ENCODE results near the gene SFRP2.

The SFRP2 gene

GRCh38 chr4:153735906-153736461, 52.9 kb downstream of the SFRP2 start:
- Histone ChIP-seq H3K36me3 (ENCODE audit: control insufficient read depth in 1 of 2, insufficient read depth in 2 of 2, low read length in 2 of 2) (no peaks in the 10 kb centered on the region), H3K4me3 (ENCODE audit: low read depth, low read length) (no peak overlapping the region), H3K27me3 (ENCODE audit: insufficient read depth, low read length) (no peaks in the 10 kb centered on the region), H4K12ac (ENCODE audit: low read depth, low read length) (no peak overlapping the region), H3K79me2 (ENCODE audit: control insufficient read depth, insufficient read depth, low read length, poor library complexity) (no peaks in the 10 kb centered on the region), H3K27ac (ENCODE audit: low read depth, low read length) (no peak overlapping the region), H2BK120ac (ENCODE audit: insufficient read depth, low read length, poor library complexity) (no peak overlapping the region), H3K18ac (ENCODE audit: low read length) (no peak overlapping the region), H2AFZ (ENCODE audit: insufficient read depth, low read length, poor library complexity) (no peak overlapping the region), H4K8ac (ENCODE audit: low read depth, low read length) (no peak overlapping the region), H3K14ac (ENCODE audit: low read length) (no peak overlapping the region), H4K91ac (ENCODE audit: low read depth, low read length) (no peak overlapping the region), H2AK5ac (ENCODE audit: low read length) (no peak overlapping the region), H3K4ac (ENCODE audit: low read depth, low read length) (no peak overlapping the region), H3K79me1 (ENCODE audit: low read length) (no peaks in the 10 kb centered on the region), H3K4me2 (ENCODE audit: low read length) (no peak overlapping the region), H2BK5ac (ENCODE audit: low read depth, low read length, poor library complexity) (no peak overlapping the region), H3K9me3 (ENCODE audit: insufficient read depth, low read depth, low read length) (no peaks in the 10 kb centered on the region), H3K23ac (ENCODE audit: low read length) (no peak overlapping the region), H3K4me1 (ENCODE audit: control insufficient read depth in 1 of 2, insufficient read depth in 2 of 2, low read length in 2 of 2) (no peaks in the 10 kb centered on the region), H3K9ac (ENCODE audit: low read length) (no peak overlapping the region), H2BK12ac (ENCODE audit: low read length) (no peak overlapping the region)
- DNase-seq, result peak in 1 of 2 donors; percentile 9

GRCh38 chr4:153733751-153734448, 55.0 kb downstream of the SFRP2 start:
- H3K18ac ChIP-seq (ENCODE audit: low read length), result no peak overlapping the region
- H2BK5ac ChIP-seq (ENCODE audit: low read depth, low read length, poor library complexity), result no peak overlapping the region
- no peak overlapping the region for H3K4ac ChIP-seq (ENCODE audit: low read depth, low read length)
- no peak overlapping the region for H3K4me3 ChIP-seq (ENCODE audit: low read depth, low read length)
- no peak for DNase-seq
- no peak overlapping the region for H3K4me2 ChIP-seq (ENCODE audit: low read length)
- no peaks in the 10 kb centered on the region for H3K9me3 ChIP-seq (ENCODE audit: insufficient read depth, low read depth, low read length)
- H3K79me2 ChIP-seq (ENCODE audit: control insufficient read depth, insufficient read depth, low read length, poor library complexity), result no peaks in the 10 kb centered on the region
- H4K91ac ChIP-seq (ENCODE audit: low read depth, low read length), result no peak overlapping the region
- no peak overlapping the region for H3K23ac ChIP-seq (ENCODE audit: low read length)
- H2AFZ ChIP-seq (ENCODE audit: insufficient read depth, low read length, poor library complexity), result no peak overlapping the region
- H2BK12ac ChIP-seq (ENCODE audit: low read length), result no peak overlapping the region
- no peak overlapping the region for H4K8ac ChIP-seq (ENCODE audit: low read depth, low read length)
- H2AK5ac ChIP-seq (ENCODE audit: low read length), result no peak overlapping the region
- no peaks in the 10 kb centered on the region for H3K79me1 ChIP-seq (ENCODE audit: low read length)
- H3K27ac ChIP-seq (ENCODE audit: low read depth, low read length), result no peak overlapping the region
- no peaks in the 10 kb centered on the region for H3K36me3 ChIP-seq (ENCODE audit: control insufficient read depth in 1 of 2, insufficient read depth in 2 of 2, low read length in 2 of 2)
- no peaks in the 10 kb centered on the region for H3K27me3 ChIP-seq (ENCODE audit: insufficient read depth, low read length)
- H3K9ac ChIP-seq (ENCODE audit: low read length), result no peak overlapping the region
- H2BK120ac ChIP-seq (ENCODE audit: insufficient read depth, low read length, poor library complexity), result no peak overlapping the region
- no CpG with 5 or more reads among the region's 4 CpGs for WGBS (ENCODE audit: extremely low coverage, insufficient coverage, insufficient read length)
- no peak overlapping the region for H3K14ac ChIP-seq (ENCODE audit: low read length)
- H3K4me1 ChIP-seq (ENCODE audit: control insufficient read depth in 1 of 2, insufficient read depth in 2 of 2, low read length in 2 of 2), result no peaks in the 10 kb centered on the region
- no peak overlapping the region for H4K12ac ChIP-seq (ENCODE audit: low read depth, low read length)

- no peaks in the 10 kb centered on the region for H3K27me3 ChIP-seq (ENCODE audit: insufficient read depth, low read length)
- WGBS (ENCODE audit: extremely low coverage, insufficient coverage, insufficient read length), result no CpG with 5 or more reads among the region's 3 CpGs
- no peak overlapping the region for H3K4me3 ChIP-seq (ENCODE audit: low read depth, low read length)
- no peak overlapping the region for H4K12ac ChIP-seq (ENCODE audit: low read depth, low read length)
- H2BK120ac ChIP-seq (ENCODE audit: insufficient read depth, low read length, poor library complexity), result no peak overlapping the region
- no peaks in the 10 kb centered on the region for H3K4me1 ChIP-seq (ENCODE audit: control insufficient read depth in 1 of 2, insufficient read depth in 2 of 2, low read length in 2 of 2)
- no peak overlapping the region for H4K91ac ChIP-seq (ENCODE audit: low read depth, low read length)
- no peak overlapping the region for H3K4ac ChIP-seq (ENCODE audit: low read depth, low read length)
- H3K27ac ChIP-seq (ENCODE audit: low read depth, low read length), result no peak overlapping the region
- peak overlapping the region; percentile 74 for H3K23ac ChIP-seq (ENCODE audit: low read length)
- H3K14ac ChIP-seq (ENCODE audit: low read length), result no peak overlapping the region
- H3K36me3 ChIP-seq (ENCODE audit: control insufficient read depth in 1 of 2, insufficient read depth in 2 of 2, low read length in 2 of 2), result no peaks in the 10 kb centered on the region
- no peak overlapping the region for H2BK12ac ChIP-seq (ENCODE audit: low read length)
- no peak overlapping the region for H3K9ac ChIP-seq (ENCODE audit: low read length)
- H2AFZ ChIP-seq (ENCODE audit: insufficient read depth, low read length, poor library complexity), result no peak overlapping the region
- peak in 1 of 2 donors; percentile 8 for DNase-seq
- no peaks in the 10 kb centered on the region for H3K79me1 ChIP-seq (ENCODE audit: low read length)
- H3K79me2 ChIP-seq (ENCODE audit: control insufficient read depth, insufficient read depth, low read length, poor library complexity), result no peaks in the 10 kb centered on the region
- H3K18ac ChIP-seq (ENCODE audit: low read length), result no peak overlapping the region
- H3K9me3 ChIP-seq (ENCODE audit: insufficient read depth, low read depth, low read length), result no peaks in the 10 kb centered on the region
- no peak overlapping the region for H2AK5ac ChIP-seq (ENCODE audit: low read length)
- H4K8ac ChIP-seq (ENCODE audit: low read depth, low read length), result no peak overlapping the region
- no peak overlapping the region for H3K4me2 ChIP-seq (ENCODE audit: low read length)
- no peak overlapping the region for H2BK5ac ChIP-seq (ENCODE audit: low read depth, low read length, poor library complexity)
Observed at GRCh38 chr4:153731239-153731638, 57.6 kb downstream of the SFRP2 start.
